GM19099 (cell line): ENCODE measurements around the gene NEU1.
A peak's percentile ranks its signal among the peaks of the same experiment; 100 is the strongest.

Source experiments
- POLR2A ChIP-seq: IDR thresholded peaks from 3 replicates; pipeline ENCODE4 v1.6.1; 2011; ENCODE audit warnings: low read depth; ENCODE audit not compliant: insufficient read length; ENCODE audit errors: extremely low read depth

The NEU1 gene

DNA sequence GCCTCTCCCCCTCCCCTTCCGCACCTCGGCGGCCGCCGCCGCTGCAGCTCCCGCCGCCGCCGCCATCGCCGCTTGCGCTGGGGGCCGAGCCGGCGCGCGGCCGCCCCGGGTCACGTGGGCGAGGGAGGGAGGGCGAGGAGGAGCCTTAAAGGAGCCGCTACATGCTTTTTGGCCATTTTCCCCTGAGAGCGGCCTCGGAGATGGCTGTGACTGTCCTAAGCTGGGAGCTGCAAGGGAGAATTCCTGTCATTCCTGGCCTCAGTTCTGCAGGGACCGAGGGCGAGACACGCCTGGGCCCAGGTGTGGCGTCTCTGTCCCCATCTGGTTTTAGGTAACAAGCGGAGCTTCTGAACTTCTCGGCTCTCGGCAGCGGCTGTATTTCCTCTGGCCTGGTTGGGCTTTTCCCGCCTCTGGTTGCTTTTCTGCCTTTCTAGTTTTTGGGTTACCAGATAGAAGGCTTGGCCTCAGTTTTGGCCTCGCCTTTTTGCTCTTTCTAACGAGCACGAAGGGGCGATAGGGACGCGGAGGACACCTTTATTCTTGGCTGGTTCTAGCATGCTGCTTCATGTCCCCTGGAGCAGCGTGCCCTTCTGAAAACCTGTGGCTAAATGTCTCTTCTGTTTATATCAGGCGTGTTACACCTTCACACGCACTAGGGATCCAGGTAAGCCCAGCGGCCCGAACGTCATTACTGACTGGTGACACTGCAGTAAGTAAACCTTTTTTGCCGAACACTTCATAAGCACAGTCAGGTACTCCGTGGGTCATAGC, 35.2 kb upstream of the NEU1 start, which contains the start of gene EHMT2:
Gene EHMT2 (minus strand): TSS at position 87 of the 771 bp plus-strand sequence. CDS start 21 bp downstream, at position 66.
- peak; percentile 60 for TF ChIP-seq POLR2A

DNA sequence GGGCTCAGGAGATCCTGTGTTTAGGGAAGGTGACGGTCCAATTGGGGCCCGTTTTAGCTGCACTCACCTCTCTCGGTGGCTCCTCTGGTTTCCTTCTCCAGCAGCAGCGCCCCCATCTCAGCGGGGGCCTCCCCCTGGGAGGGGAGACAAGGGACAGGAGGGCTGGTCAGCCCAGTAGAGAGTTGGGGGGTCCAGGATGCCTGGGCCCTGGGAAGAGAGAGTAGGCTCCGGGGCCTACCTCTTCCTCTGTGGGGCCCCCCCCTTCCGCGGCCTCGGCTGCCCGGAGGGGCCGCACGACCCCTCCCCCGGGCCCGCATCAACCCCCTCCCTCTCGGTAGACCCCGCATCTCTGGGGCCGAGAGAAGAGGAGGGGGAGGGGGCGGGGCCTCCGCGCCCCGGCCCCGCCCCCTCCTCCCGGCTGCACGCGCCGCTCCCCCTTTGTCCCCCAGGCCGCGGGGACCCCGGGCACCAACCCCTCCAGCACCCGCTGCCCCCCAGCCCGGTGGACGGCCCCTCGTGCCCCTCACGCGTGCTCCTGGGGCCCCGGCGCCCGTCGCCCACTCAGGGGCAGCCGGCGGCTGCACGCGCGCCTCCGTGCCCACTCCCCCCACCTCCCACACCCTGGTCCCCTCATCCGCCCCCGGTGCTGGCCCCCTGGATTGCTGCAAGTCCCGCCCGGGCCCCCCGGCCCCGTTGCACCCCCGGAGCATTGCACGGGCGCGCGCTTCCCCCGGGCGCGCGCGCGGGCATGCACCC, 34.4 kb upstream of the NEU1 start:
- TF ChIP-seq POLR2A = no peak

DNA sequence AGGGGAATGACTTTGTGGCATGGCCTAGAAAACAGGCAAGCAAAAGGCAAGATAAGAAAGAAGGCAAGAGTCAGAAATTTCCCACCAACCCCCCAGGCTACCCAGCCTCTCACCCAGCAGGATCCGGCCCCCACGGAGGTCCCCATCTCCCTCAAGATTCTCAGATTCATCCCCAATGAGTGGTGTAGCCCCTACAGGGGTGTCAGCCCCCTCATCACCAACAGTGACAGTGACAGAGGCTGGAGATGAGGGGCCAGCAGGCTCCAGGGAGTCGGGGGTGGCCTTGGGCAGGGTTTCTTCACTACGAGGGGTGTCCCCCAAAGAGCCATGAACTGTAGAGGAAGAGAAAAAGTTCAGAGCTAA, 33.9 kb upstream of the NEU1 start:
- TF ChIP-seq POLR2A = no peak

DNA sequence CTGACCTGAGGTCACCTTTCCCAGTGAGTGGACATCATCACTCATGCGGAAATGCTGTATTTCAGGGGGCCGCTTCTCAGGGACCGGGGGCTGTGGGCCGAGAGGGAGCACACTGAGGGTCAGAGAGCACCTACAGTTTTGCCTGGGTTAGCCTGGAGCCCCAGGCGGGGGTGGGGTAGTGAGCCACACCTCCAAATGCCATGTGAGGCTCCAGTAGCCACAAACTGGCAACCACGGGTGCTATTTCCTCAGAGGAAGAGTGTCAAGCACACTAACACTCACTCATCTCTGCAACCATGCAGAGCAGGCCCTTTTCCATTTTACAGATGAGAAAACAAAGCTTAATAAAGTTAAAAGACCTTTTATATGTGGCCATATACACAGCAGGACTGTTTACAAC, 30.2 kb upstream of the NEU1 start:
- no peak for TF ChIP-seq POLR2A

DNA sequence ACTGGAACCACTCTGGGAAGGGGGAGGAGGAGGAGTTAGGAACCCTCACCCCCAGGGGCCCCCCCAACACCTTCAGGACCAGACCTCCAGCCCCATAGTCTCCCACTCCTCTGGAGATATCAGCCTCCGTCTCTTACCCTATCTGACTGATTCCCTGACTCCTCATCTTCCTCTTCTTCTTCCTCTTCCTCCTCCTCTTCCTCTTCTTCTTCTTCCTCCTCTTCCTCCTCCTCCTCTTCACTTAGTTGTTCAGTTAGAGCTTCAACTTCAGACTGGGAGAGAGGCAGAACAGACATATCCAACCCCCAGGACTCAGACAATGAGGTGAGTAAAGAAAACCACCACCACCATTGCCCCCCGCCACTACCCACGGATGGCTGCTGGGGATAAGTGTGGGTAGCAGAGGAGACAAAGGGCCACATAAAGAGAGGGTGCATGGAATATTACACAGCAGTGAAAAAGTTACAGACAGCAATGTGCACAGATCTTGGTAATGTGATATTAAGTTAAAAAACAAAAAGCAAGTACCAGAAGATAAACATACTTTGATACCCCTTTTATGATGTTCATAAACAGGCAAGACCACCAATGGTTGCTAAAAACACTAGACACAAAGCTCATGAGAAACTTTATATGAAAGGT, 26.8 kb upstream of the NEU1 start:
- TF ChIP-seq POLR2A = no peak

DNA sequence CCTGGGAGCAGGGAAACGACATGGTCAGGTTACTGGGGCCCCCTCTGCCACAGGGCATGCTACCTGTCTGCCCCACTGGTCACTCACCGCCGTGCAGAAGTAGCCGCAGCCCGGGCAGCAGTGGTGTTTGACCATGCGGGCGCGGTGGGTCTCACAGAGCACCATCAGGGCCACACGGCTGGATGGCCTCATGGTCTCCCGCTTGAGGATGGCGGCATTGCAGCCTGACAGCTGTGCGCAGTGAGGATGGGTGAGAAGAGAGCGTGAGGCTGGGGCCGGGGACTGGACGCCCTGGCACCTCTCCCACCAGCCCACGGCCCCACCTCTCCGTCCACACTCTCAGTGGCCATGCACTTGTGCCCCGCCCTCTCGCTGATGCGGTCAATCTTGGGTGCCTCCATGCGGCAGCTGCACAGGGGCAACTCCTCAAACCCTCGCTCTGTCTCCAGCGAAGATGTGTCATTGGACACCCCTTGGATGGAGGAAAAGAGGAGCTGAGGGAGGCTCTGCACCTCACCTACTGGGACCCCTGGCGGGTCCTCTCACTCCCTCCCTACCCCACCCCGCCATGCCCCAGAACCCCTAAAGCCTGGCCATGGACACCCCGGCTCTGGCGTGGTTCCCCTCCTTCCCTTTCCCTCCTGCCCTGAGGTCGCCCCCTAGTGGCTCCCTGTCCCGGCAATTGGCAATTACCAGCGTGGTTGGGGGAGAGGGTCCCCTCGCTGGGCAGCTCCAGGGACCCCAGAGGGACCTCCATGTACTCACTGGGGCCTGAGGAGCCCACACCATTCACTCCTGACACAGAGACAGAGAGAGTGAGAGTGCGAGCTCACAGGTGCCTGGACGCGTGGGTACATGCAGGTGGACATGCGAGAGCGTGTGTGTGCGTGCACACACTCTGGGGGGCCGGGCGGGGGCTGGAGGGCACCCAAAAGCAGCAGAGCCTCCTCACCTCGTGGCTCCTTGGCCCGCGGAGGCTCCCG, 25.9 kb upstream of the NEU1 start:
- TF ChIP-seq POLR2A = no peak

DNA sequence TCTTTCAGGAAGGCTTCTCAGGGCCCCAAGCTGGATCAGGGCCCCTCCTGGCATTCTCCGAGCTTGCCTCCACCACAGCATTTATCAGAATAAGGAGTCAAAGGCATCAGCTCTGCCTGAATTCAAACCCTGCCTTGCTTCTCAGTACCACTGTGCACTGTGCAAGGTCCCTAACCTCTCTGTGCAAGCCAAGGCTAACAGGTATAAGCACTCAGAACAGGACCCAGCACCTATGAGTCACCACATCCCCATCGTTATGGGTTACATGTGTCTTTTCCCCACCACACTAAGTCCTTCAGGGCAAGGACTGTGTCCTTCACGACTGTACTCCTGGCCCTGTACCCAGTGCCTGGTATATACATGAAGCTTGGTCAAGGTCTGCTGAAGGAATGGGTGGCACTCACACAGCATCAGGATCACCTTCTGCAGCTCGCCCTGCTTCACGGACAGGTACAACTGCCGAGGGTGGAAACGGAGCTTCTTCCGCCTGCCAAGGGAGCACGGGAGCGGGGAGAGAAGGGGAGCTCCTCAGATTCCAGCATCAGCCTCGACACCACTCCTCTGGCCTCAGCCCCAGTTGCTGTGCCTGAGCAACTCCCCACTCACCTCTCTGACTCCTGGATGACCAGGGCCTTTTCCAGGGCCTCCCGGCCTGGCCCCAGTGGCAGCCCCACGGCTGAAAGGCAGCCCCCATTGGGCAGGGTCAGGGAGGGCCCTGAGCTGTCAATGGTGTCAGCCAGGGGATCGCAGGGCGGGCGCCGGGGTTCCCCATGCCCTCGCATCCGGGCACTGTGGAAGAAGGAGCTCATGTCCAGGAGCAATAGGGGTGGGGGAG, 24.8 kb upstream of the NEU1 start:
- no peak for TF ChIP-seq POLR2A

DNA sequence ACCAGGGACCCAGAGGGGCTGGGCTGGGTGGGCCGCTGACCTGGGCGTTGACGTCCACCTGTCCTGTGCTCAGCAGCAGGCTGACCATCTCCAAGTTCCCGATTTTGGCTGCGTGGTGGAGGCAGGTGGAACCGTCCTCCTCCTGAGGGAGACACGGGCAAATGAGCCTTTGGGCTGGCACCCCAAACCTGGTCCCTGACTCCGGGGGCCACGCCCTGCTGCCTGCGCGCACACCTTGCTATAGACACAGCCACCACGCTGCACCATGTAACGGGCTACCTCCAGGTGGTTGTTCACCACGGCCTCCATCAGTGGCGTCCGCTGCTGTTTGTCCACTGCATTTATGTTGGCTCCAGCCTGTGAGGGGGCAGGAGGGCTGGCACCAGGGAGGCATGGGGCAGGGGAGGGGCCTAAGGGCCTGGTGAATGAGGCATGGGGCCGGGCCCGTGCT, 23.9 kb upstream of the NEU1 start:
- TF ChIP-seq POLR2A = no peak

DNA sequence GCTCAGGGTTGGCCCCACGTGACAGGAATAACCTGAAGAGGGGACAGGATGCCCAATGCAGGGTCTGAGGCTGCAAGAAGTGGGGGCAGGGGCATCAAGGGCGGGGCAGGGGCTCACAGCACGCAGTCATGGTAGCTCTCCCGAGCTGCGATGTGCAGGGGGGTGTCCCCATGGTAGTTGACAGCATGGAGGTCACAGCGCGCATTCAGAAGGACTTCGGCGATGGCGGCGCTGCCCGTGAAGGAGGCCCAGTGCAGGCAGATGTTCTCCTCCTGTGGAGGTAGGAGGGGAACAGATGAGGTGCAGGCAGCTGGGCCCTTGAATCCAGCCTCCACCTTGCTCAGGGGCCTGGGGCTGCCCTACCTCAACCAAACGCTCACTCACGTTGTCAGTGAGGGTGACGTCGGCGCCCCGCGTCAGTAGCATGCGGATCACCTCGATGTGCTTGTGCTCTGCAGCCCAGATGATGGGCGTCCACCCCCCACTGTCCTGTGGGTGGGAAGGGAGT, 22.0 kb upstream of the NEU1 start:
- no peak for TF ChIP-seq POLR2A

DNA sequence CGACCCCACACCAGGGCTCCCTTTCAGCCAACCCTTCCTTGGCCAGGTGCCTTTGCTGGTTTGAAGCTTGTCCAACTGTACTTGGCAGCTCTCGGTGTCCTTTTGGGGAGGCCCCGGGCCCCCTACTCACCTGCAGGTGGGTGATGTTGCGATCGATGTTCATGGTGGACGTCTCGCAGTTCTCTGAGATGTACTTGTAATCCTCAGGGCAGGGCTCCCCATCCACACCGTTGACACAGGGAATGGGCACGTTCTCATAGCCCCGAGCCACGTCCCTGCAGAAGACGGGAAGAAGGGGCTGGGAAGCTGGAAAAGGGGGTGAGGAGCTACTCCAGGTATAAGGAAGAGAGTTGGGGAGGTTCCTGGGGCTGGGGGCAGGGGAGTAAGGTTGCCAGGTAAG, 21.1 kb upstream of the NEU1 start:
- TF ChIP-seq POLR2A = no peak

DNA sequence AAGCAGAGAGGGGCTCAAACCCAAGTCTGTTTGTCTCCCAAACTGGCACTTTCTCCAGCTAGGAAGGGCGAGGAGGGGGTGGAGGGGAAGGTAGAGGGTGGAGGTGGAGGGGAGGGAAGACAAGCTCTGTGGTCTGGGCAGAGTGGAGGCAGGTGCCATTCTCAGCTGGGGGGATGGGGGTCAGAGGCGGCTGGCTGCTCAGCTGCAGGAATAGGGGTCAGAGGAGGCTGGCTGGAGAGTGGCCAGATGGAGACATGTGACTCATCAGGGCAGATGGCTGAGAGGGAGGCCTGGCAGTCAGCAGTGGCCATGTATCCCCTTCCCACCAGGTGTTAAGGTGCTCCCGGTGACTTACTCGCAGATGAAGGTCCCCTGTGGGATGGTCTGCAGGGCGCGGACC, 19.7 kb upstream of the NEU1 start:
- no peak for TF ChIP-seq POLR2A

DNA sequence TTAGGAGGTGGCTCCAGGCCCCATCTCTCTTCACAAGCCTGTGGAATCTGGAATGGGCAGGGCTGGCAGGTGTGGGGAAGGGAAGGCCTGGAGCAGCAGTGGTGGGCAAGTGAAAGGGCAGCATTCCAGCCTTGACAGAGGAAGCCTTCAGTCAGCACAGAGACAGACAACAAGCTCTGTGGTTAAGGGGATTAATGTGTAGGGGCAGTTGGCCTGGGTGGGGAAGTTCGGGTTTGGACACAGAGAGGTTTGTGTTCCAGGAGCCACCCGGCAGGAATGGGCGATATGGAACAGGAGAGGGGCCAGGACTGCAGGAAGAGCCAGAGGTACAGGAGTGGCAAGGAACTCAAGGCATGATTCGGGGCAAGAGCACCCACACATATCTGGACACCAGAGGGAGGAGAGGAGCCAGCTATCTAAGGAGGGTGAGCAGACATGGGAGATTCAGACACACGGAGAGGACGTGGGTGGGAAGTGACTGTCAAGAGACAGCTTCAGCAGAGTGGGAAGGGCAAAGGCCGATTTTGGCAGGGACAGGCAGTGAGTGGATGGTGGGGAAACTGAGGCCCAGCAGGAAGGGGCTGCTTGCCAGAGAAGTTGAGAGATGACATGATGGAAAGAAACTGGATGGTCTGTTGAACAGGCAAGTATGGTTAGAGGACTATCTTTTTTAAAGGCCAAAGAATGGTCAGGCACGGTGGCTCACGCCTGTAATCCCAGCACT, 18.7 kb upstream of the NEU1 start:
- no peak for TF ChIP-seq POLR2A

DNA sequence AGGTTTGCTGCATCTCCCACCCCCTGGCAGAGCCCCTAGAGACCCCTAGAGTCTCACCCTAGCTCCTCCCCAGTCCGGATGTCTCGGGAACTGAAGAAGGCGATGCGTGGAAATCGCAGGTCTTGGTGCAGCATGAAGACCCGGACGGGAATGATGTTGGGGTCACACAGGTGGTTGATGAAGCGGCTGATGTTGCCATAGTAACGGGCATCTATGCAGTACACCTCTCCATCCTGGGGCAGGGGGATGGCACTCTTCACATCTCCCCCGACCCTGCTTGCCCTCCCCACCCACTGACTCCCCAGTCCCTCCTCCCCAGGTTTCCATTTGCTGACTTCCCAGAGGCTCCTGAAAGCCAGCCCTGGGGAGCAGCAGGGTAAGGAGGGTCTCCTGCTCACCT, 18.0 kb upstream of the NEU1 start:
- TF ChIP-seq POLR2A = no peak
